GM19328 (cell line): Measurements from ENCODE around the gene PHF19.
A peak's percentile ranks its signal among the peaks of the same experiment; 100 is the strongest.

ENCODE experiments used
- ATAC-seq: cut with Tn5 transposase; IDR thresholded peaks from one replicate; pipeline ENCODE4 v1.9.1; 2021; ENCODE audit warnings: mild to moderate bottlenecking, moderate library complexity; ENCODE audit not compliant: unreplicated experiment

PHF19 gene

GRCh38 chr9:120876842-120877240 is at the start of gene PHF19:
Gene PHF19, minus strand, starts transcription at chr9:120877188. Its CDS starts 2,447 bp downstream, at chr9:120874741.
- peak; percentile 4 for ATAC-seq

- ATAC-seq, result peak; percentile 17
Observed at GRCh38 chr9:120926397-120926928, 49.5 kb upstream of the PHF19 start, which contains the start of gene TRAF1. Gene TRAF1, minus strand, starts transcription at chr9:120926796. Its CDS starts 721 bp downstream, at chr9:120926075.

GRCh38 chr9:120925535-120926396 is 48.8 kb upstream of the PHF19 start:
- peak; percentile 33 for ATAC-seq

- no peak for ATAC-seq
Observed at GRCh38 chr9:120924698-120925534, 47.9 kb upstream of the PHF19 start.

- ATAC-seq, result no peak
Observed at GRCh38 chr9:120923620-120924328, 46.8 kb upstream of the PHF19 start.

GRCh38 chr9:120922404-120923195 is 45.6 kb upstream of the PHF19 start:
- ATAC-seq, result no peak

- ATAC-seq, result no peak
Observed at GRCh38 chr9:120921661-120922181, 44.7 kb upstream of the PHF19 start.

GRCh38 chr9:120920806-120921178 is 43.8 kb upstream of the PHF19 start:
- no peak for ATAC-seq

GRCh38 chr9:120919843-120920805 is 43.1 kb upstream of the PHF19 start:
- ATAC-seq, result no peak

- no peak for ATAC-seq
Observed at GRCh38 chr9:120918931-120919842, 42.2 kb upstream of the PHF19 start.

GRCh38 chr9:120917929-120918762 is 41.2 kb upstream of the PHF19 start:
- ATAC-seq, result no peak

GRCh38 chr9:120916991-120917880 is 40.2 kb upstream of the PHF19 start:
- no peak for ATAC-seq

GRCh38 chr9:120916588-120916987 is 39.6 kb upstream of the PHF19 start:
- ATAC-seq, result no peak

- ATAC-seq, result no peak
Observed at GRCh38 chr9:120915854-120916470, 39.0 kb upstream of the PHF19 start.

- ATAC-seq, result no peak
Observed at GRCh38 chr9:120914953-120915352, 38.0 kb upstream of the PHF19 start.
